Pancreas (tissue), 10 donors: ENCODE data around the gene SLC28A1. TPM values are rescaled to one million over a fixed set of nuclear protein-coding genes. Genes with fewer than 3 reads are reported as not detected.

ENCODE experiments used
- ATAC-seq, 4 donors: fragments of 200-7000 bp; cut with Tn5 transposase; one replicate each; pipeline versions ENCODE4 v1.8.0 to v1.9.1; 2020; ENCODE audit warnings: mild to moderate bottlenecking in 4 of 4, moderate library complexity in 4 of 4
- DNase-seq, 6 donors: peaks; one replicate each; pipeline ENCODE4 v3.0.0-alpha.2; 2020
- FAIRE-seq: peaks from 2 replicates; lab custom pipeline; 2012; peaks lifted over from hg19 to GRCh38; lab: Jason Lieb, UNC
- H3K27ac ChIP-seq, 4 donors: fragments of 200-600 bp; sonication (generic); 1 replicate in 3 of 4; 2 replicates in 1 of 4; pipeline versions ENCODE4 v1.5.0 to v1.8.0; 2020
- H3K27me3 ChIP-seq, 4 donors: fragments of 200-600 bp; one replicate each; pipeline ENCODE4 v1.8.0; 2021
- H3K36me3 ChIP-seq, 3 donors: fragments of 200-600 bp; sonication (generic) in 1 of 3; one replicate each; pipeline versions ENCODE4 v1.5.0 to v1.8.0; 2020 to 2021
- H3K4me1 ChIP-seq, 3 donors: fragments of 200-600 bp; one replicate each; pipeline ENCODE4 v1.8.0; 2021
- H3K4me3 ChIP-seq, 4 donors: fragments of 200-600 bp; sonication (generic) in 2 of 4; one replicate each; pipeline versions ENCODE4 v1.5.0 to v1.8.0; 2020 to 2021
- H3K9me3 ChIP-seq, 4 donors: fragments of 200-600 bp; one replicate each; pipeline ENCODE4 v1.8.0; 2021
- CTCF ChIP-seq, 4 donors: fragments of 200-600 bp; sonication (generic) in 3 of 4; IDR thresholded peaks; one replicate each; pipeline versions ENCODE4 v1.5.0 to v1.8.0; 2021; ENCODE audit warnings: antibody characterized with exemption in 4 of 4
- WGBS, 2 donors: extraction: QIAGEN DNeasy Blood & Tissue Kit; methylation state at CpG; one replicate each; pipeline ENCODE4 v1.1.7; 2013; 5-methylcytosine and 5-hydroxymethylcytosine counted together
- intact Hi-C, 3 donors: fragments of 100-400 bp; cut with DNase I; formaldehyde crosslinking; loops; one replicate each; pipeline versions ENCODE4 v1.11.1 to v1.14.2; 2022
- polyA plus RNA-seq, 2 donors: library from polyadenylated mRNA; stranded (reverse); fragments of 200-250 nt; gene quantifications; one replicate each; pipeline ENCODE4 v1.2.3, GENCODE V29; 2013
- total RNA-seq, 6 donors: library from RNA; stranded (reverse); fragmentation: NEBNext Ultra II Directional in 4 of 6; extraction: Animal tissue kit (Norgen Biotek cat#: 25700) in 4 of 6; gene quantifications; one replicate each; pipeline versions ENCODE4 v1.2.1 to v1.2.4, GENCODE V29; 2021 to 2023
- donor health status: healthy with polysubstance abuse.
- donor health status: DM: no; HTN: no; CAD: no; lungs with moderate emphysema.
- donor health status: DM: no; HTN: no; CAD: no.
- donor health status: control.
- donor health status: control.
- donor health status: Bipolar disorder and iron deficiency.
- donor health status: DM: yes; HTN: yes; CAD: no.
- donor health status: DM: no; HTN: no; CAD: no.
- donor health status: DM: no; HTN: no; CAD: no.
- donor health status: DM: yes; HTN: yes; CAD: no.

SLC28A1 gene
- total and polyA plus RNA-seq, 8 donors: 0.02 to 0.21 (median 0.11) TPM; not detected in 3

DNA sequence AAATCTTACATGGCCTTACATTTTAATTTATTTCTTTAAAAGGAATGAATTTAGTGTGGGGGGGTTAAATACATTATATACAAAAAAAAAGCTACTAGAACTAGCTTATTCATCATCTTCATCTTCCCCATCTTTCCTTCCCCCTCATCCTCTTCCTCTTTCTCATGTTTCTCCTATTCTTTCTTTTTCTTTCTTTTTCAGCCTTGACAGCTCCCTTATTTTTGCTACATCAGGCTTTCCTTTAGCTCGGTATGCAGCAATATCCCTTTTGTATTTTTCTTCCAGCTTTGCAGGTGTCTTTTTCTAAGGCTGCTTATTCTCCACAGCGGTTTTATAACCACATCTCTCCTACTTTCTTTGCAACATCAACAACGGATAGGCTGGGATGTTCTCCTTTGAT lies 55.9 kb downstream of the SLC28A1 start:
- FAIRE-seq (no peak), ATAC-seq (no peak), DNase-seq (no peak)
- Histone ChIP-seq H3K36me3 (no peaks in the 10 kb centered on the region), H3K27ac (no peak overlapping the region), H3K4me3 (no peak overlapping the region), H3K9me3 (no peaks in the 10 kb centered on the region), H3K27me3 (no peaks in the 10 kb centered on the region), H3K4me1 (peaks cover 0 to 7% (median 0%) of the 10 kb centered on the region in 3 donors)
- WGBS, 2 donors: 78 to 84% methylated on average over 3 of the region's 3 CpGs
- TF ChIP-seq CTCF (IDR thresholded peaks at IDR 0.05): no peak
- intact Hi-C loops: no loop called here

DNA sequence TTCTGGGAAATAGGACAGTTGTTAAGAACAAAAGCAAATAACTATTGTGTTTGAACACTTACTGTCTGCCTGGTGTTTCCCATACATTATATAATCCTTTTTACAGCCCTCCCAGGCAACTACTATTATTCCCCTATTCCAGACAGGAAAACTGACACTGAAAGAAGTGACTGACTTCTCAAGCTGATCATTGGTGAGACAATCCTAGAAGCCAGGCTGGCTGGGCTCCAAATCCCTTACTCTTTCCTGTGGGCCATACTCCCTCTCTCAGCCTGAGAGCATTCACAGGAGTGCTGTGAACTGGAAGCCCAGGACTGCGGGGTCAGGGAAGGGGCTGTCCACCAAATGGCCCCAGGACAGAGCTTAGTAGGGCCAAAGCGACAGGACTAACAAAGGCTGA lies 58.0 kb downstream of the SLC28A1 start:
- DNase-seq (no peak), FAIRE-seq (no peak)
- H3K36me3 ChIP-seq: no peaks in the 10 kb centered on the region

DNA sequence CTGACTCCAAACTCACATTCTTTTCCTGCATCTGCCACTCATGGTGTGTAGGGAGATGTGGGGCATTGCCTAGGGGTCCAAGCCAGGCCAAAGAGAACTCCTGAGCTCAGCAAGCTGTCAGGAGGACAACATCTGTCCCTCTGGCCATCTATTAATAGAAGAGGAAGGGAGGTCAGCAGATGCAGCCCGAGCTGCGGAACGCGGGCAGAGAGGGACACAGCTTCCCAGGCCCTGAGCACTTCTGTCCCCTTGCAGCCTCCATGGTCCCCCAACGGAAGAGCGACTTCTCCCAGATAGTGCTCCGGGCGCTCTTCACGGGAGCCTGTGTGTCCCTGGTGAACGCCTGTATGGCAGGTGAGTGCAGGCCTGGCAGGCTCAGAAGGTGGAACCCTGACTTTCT lies 59.8 kb downstream of the SLC28A1 start:
- H3K4me3 ChIP-seq: no peak overlapping the region
- FAIRE-seq (no peak), DNase-seq (no peak), ATAC-seq (peak in 1 of 4 donors; percentile 18)
- peaks cover 0 to 7% (median 2%) of the 10 kb centered on the region in 3 donors for H3K4me1 ChIP-seq
- H3K9me3 ChIP-seq: no peaks in the 10 kb centered on the region
- 93% methylated on average over 10 of the region's 10 CpGs for WGBS, 2 donors
- TF ChIP-seq CTCF (IDR thresholded peaks at IDR 0.05): no peak
- H3K36me3 ChIP-seq: no peaks in the 10 kb centered on the region
- intact Hi-C loops: no loop called here
- H3K27ac ChIP-seq: no peak overlapping the region
- H3K27me3 ChIP-seq: no peaks in the 10 kb centered on the region

More for the DNA sequence above, 58.0 kb downstream of the SLC28A1 start:
- Histone ChIP-seq H3K4me3 (no peak overlapping the region), H3K4me1 (peaks cover 0 to 7% (median 2%) of the 10 kb centered on the region in 3 donors), H3K9me3 (no peaks in the 10 kb centered on the region), H3K27ac (no peak overlapping the region), H3K27me3 (no peaks in the 10 kb centered on the region)
- intact Hi-C loops: no loop called here
- TF ChIP-seq CTCF (IDR thresholded peaks at IDR 0.05): no peak
- WGBS, 2 donors: 91 to 93% methylated on average over 2 of the region's 2 CpGs
- ATAC-seq: no peak

DNA sequence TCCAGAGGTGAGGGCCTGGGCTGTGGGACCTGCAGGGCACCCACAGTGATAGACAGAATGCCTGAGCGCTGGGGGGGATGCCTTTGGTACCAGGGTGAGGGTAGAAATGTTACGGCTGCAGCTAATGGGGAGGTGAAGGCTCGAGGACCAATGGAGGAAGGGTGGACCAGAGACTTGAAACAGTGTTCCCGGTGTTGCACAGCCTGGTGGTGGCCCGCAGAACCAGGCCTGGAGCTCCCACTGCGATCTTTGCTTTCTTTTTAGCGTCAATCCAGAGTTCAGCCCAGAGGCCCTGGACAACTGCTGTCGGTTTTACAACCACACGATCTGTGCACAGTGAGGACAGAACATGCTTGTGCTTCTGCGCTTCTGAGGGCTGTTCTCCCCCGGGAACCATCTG lies 60.4 kb downstream of the SLC28A1 start:
- 91 to 92% methylated on average over 11 of the region's 11 CpGs for WGBS, 2 donors
- no peaks in the 10 kb centered on the region for H3K36me3 ChIP-seq
- FAIRE-seq: no peak
- ATAC-seq: no peak
- peaks cover 0 to 7% (median 2%) of the 10 kb centered on the region in 3 donors for H3K4me1 ChIP-seq
- no peak overlapping the region for H3K27ac ChIP-seq
- no peaks in the 10 kb centered on the region for H3K27me3 ChIP-seq
- H3K9me3 ChIP-seq: no peaks in the 10 kb centered on the region
- DNase-seq: no peak
- intact Hi-C loops: no loop called here
- no peak for TF ChIP-seq CTCF (IDR thresholded peaks at IDR 0.05)
- no peak overlapping the region for H3K4me3 ChIP-seq

- no peak for TF ChIP-seq CTCF (IDR thresholded peaks at IDR 0.05)
- 64 to 77% methylated on average over 5 of the region's 5 CpGs for WGBS, 2 donors
- H3K4me1 ChIP-seq: peaks cover 0 to 5% (median 2%) of the 10 kb centered on the region in 3 donors
- no peak overlapping the region for H3K27ac ChIP-seq
- intact Hi-C loops: no loop called here
- FAIRE-seq (no peak), ATAC-seq (peak; percentile 26 to 81 (median 66)), DNase-seq (peak in 5 of 6 donors; percentile 23 to 78 (median 59))
- H3K36me3 ChIP-seq: no peaks in the 10 kb centered on the region
- H3K9me3 ChIP-seq: no peaks in the 10 kb centered on the region
- H3K4me3 ChIP-seq: no peak overlapping the region
- H3K27me3 ChIP-seq: no peaks in the 10 kb centered on the region
These were observed 62.5 kb downstream of the SLC28A1 start for GRCh38 chr15:84946772-84947489.
